Endothelial cell of umbilical vein (primary cell): ENCODE measurements around the gene CUBN. TPM values are rescaled to one million over a fixed set of nuclear protein-coding genes. Genes with fewer than 3 reads are reported as not detected.

Source experiments
- BruUV-seq: library from RNA; stranded (reverse); fragments of 400-500 nt; replicated peaks from 2 replicates; lab custom pipeline; 2021; lab: Mats Ljungman, UMichigan
- CTCF ChIA-PET: fragments of 300-600, 350-600 bp; sonication (Branson Sonifier 250); formaldehyde crosslinking; loops from one replicate; lab custom pipeline; 2021; ENCODE audit warnings: antibody characterized with exemption, inconsistent platforms; lab: Charles Lee
- POLR2A ChIA-PET: fragments of 300-600, 350-600 bp; sonication (Branson Sonifier 250); formaldehyde crosslinking; loops from one replicate; lab custom pipeline; 2021; ENCODE audit warnings: antibody characterized with exemption, inconsistent platforms; lab: Charles Lee
- DNase-seq: peaks from one replicate; pipeline ENCODE4 v3.0.0-alpha.2; 2011; ENCODE audit warnings: low read depth, low spot score
- FAIRE-seq: peaks from 2 replicates; lab custom pipeline; 2011; peaks lifted over from hg19 to GRCh38; lab: Jason Lieb, UNC
- H2AFZ ChIP-seq: 2 replicates; pipeline ENCODE4 v1.6.0; 2012; ENCODE audit warnings: low read depth, low read length, control low read depth, inconsistent platforms
- H3K27ac ChIP-seq: 2 replicates; pipeline ENCODE4 v1.5.1; 2011; ENCODE audit warnings: low read depth, mild to moderate bottlenecking, control low read depth, low read length, moderate library complexity; ENCODE audit not compliant: insufficient read depth
- H3K27me3 ChIP-seq, 2 experiments: 2 replicates each; pipeline versions ENCODE4 v1.6.0 to v1.6.1; 2011; ENCODE audit warnings: low read length in 2 of 2, mixed read lengths in 1 of 2; ENCODE audit not compliant: control insufficient read depth in 2 of 2, insufficient read depth in 2 of 2
- H3K36me3 ChIP-seq, 2 experiments: 2 replicates in 1 of 2; 3 replicates in 1 of 2; pipeline ENCODE4 v1.5.1; 2011; ENCODE audit warnings: low read length in 2 of 2, mild to moderate bottlenecking in 1 of 2, moderate library complexity in 1 of 2; ENCODE audit not compliant: control insufficient read depth in 2 of 2, insufficient read depth in 2 of 2; ENCODE audit errors: extremely low read depth in 1 of 2
- H3K4me1 ChIP-seq: 3 replicates; pipeline ENCODE4 v1.5.1; 2011; ENCODE audit warnings: mild to moderate bottlenecking, low read length; ENCODE audit not compliant: control insufficient read depth, insufficient read depth; ENCODE audit errors: extremely low read depth
- H3K4me2 ChIP-seq: 2 replicates; pipeline ENCODE4 v1.6.1; 2011; ENCODE audit warnings: low read length, control low read depth, mixed read lengths; ENCODE audit not compliant: insufficient read depth
- H3K4me3 ChIP-seq, 3 experiments: fragments of 200-600 bp in 1 of 3; sonication (generic), shearing (Covaris generic) in 1 of 3; replicated peaks in 1 of 3; 2 replicates each; pipeline ENCODE4 v1.5.1; 2011 to 2016; ENCODE audit warnings: control low read depth in 3 of 3, low read length in 3 of 3, mild to moderate bottlenecking in 2 of 3, inconsistent platforms in 1 of 3, low read depth in 1 of 3, moderate library complexity in 1 of 3; ENCODE audit not compliant: insufficient read depth in 1 of 3
- H3K79me2 ChIP-seq: 2 replicates; pipeline ENCODE4 v1.6.0; 2012; ENCODE audit warnings: low read length, inconsistent platforms; ENCODE audit not compliant: control insufficient read depth, insufficient read depth
- H3K9ac ChIP-seq: replicated peaks from 2 replicates; pipeline ENCODE3; 2011; ENCODE audit warnings: low read length, control low read depth; ENCODE audit not compliant: insufficient read depth; ENCODE audit errors: extremely low read depth
- H3K9me1 ChIP-seq: replicated peaks from 3 replicates; pipeline ENCODE4 v1.6.0; 2011; ENCODE audit warnings: mild to moderate bottlenecking, low read length; ENCODE audit not compliant: control insufficient read depth, insufficient read depth; ENCODE audit errors: extremely low read depth
- H3K9me3 ChIP-seq: replicated peaks from 2 replicates; pipeline ENCODE4 v1.5.1; 2012; ENCODE audit warnings: low read length, inconsistent platforms; ENCODE audit not compliant: control insufficient read depth, insufficient read depth
- H4K20me1 ChIP-seq: replicated peaks from 2 replicates; pipeline ENCODE3; 2011; ENCODE audit warnings: mild to moderate bottlenecking, low read length; ENCODE audit not compliant: control insufficient read depth, insufficient read depth; ENCODE audit errors: extremely low read depth
- CTCF ChIP-seq, 2 donors: IDR thresholded peaks; 1 replicate in 1 of 2; 2 replicates in 1 of 2; pipeline ENCODE4 v1.5.1; 2011; ENCODE audit warnings: low read length in 2 of 2, mild to moderate bottlenecking in 2 of 2, moderate library complexity in 2 of 2, control low read depth in 1 of 2, inconsistent platforms in 1 of 2, low read depth in 1 of 2; ENCODE audit not compliant: insufficient read depth in 1 of 2; ENCODE audit errors: extremely low read depth in 1 of 2
- EZH2 ChIP-seq: IDR thresholded peaks from 2 replicates; pipeline ENCODE4 v1.6.1; 2012; ENCODE audit warnings: borderline replicate concordance, low read depth, mild to moderate bottlenecking, moderate library complexity, low read length, inconsistent platforms; ENCODE audit not compliant: severe bottlenecking
- FOS ChIP-seq: IDR thresholded peaks from 2 replicates; pipeline ENCODE4 v1.6.1; 2011; ENCODE audit warnings: mild to moderate bottlenecking, low read length, moderate library complexity, borderline replicate concordance; ENCODE audit not compliant: insufficient read depth
- GATA2 ChIP-seq: IDR thresholded peaks from 2 replicates; pipeline ENCODE4 v1.7.0; 2011; ENCODE audit warnings: low read depth, mild to moderate bottlenecking, moderate library complexity, mixed read lengths, low read length; ENCODE audit not compliant: insufficient read length, insufficient read depth
- JUN ChIP-seq: IDR thresholded peaks from 2 replicates; pipeline ENCODE4 v1.6.1; 2011; ENCODE audit warnings: borderline replicate concordance, low read depth; ENCODE audit not compliant: insufficient read length, insufficient read depth
- MAX ChIP-seq: IDR thresholded peaks from 2 replicates; pipeline ENCODE4 v1.6.1; 2011; ENCODE audit not compliant: insufficient read depth, insufficient read length
- MYC ChIP-seq: IDR thresholded peaks from one replicate; pipeline ENCODE4 v1.6.1; 2011; ENCODE audit warnings: mild to moderate bottlenecking, low read depth, low read length
- POLR2A ChIP-seq: IDR thresholded peaks from 2 replicates; pipeline ENCODE4 v1.6.1; 2012; ENCODE audit warnings: low read depth, mild to moderate bottlenecking, control low read depth, low read length
- POLR2AphosphoS5 ChIP-seq: IDR thresholded peaks from 2 replicates; pipeline ENCODE4 v1.6.1; 2012; ENCODE audit warnings: low read depth, mild to moderate bottlenecking, control low read depth, low read length, moderate library complexity; ENCODE audit not compliant: insufficient read depth
- dilution Hi-C: fragments of 300-500 bp; cut with MboI; formaldehyde crosslinking; loops from one replicate; pipeline ENCODE4 v1.15.0; 2019; ENCODE audit warnings: low sequenced_read_pairs; ENCODE audit not compliant: extremely low pct_ligation_motif_present
- intact Hi-C: fragments of 100-400 bp; cut with micrococcal nuclease; formaldehyde crosslinking; loops from one replicate; pipeline ENCODE4 v1.10.0; 2022
- polyA plus RNA-seq, 4 experiments: library from polyadenylated mRNA; depleted of rRNA in 3 of 4; stranded (reverse) in 3 of 4; unstranded in 1 of 4; fragments of >200 nt; gene quantifications; 2 replicates each; pipeline versions ENCODE4 v1.2.1 to v1.2.3, GENCODE V29; 2011 to 2012; ENCODE audit warnings: missing spikeins in 1 of 4
- total RNA-seq: library from RNA; stranded (reverse); gene quantifications from 2 replicates; pipeline ENCODE4 v1.2.3, GENCODE V29; 2021

Gene CUBN
- total and polyA plus RNA-seq, 2 donors (not counting 3 experiments of a cell fraction or from before 2014, with no cell fraction given): 2.7 to 4.6 TPM

- H3K36me3 ChIP-seq: no peaks in the 10 kb centered on the region
- no peaks in the 10 kb centered on the region for H3K27me3 ChIP-seq
- dilution Hi-C loops (no loop called here), intact Hi-C loops (no loop called here)
- no peaks in the 10 kb centered on the region for H3K9me3 ChIP-seq
- ChIA-PET CTCF (interaction anchor here (1.0 kb wide), 1 partner anchor 183 kb away, joined by 3 read pairs; no protein-coding TSS in a partner anchor), POLR2A (no interaction called here)
- no peak overlapping the region for H3K27ac ChIP-seq
- no peaks in the 10 kb centered on the region for H4K20me1 ChIP-seq
- H3K9ac ChIP-seq: no peak overlapping the region
- no peak for DNase-seq
- H3K4me1 ChIP-seq: peaks cover 9% of the 10 kb centered on the region
- no peak overlapping the region for H3K4me3 ChIP-seq
- BruUV-seq: no TSS peak
- H2AFZ ChIP-seq: no peak overlapping the region
- TF ChIP-seq EZH2 (no peak), JUN (no peak), MYC (no peak)
- H3K4me2 ChIP-seq: no peak overlapping the region
- peak; percentile 54 for FAIRE-seq
- H3K79me2 ChIP-seq: no peaks in the 10 kb centered on the region
- no peaks in the 10 kb centered on the region for H3K9me1 ChIP-seq
These were observed 94.2 kb downstream of the CUBN start for GRCh38 chr10:17035446-17035845.

GRCh38 chr10:17033529-17034260 is 95.9 kb downstream of the CUBN start:
- no peaks in the 10 kb centered on the region for H3K36me3 ChIP-seq
- no peak overlapping the region for H3K9ac ChIP-seq
- H3K4me1 ChIP-seq: peaks cover 26% of the 10 kb centered on the region
- dilution Hi-C loops: no loop called here
- H2AFZ ChIP-seq: no peak overlapping the region
- H4K20me1 ChIP-seq: no peaks in the 10 kb centered on the region
- H3K27me3 ChIP-seq: no peaks in the 10 kb centered on the region
- no peak overlapping the region for H3K27ac ChIP-seq
- no peaks in the 10 kb centered on the region for H3K9me3 ChIP-seq
- POLR2A ChIA-PET: no interaction called here
- H3K4me2 ChIP-seq: no peak overlapping the region
- no peak for FAIRE-seq
- CTCF ChIA-PET: no interaction called here
- H3K4me3 ChIP-seq: no peak overlapping the region
- no TSS peak for BruUV-seq
- TF ChIP-seq GATA2 (no peak), MYC (no peak), MAX (no peak), POLR2A (no peak), JUN (no peak), FOS (no peak), CTCF (IDR thresholded peaks at IDR 0.05; ENCODE audit: extremely low read depth in 1 of 2, insufficient read depth in 1 of 2, low read depth in 1 of 2, low read length in 2 of 2) (no peak), EZH2 (no peak), POLR2AphosphoS5 (no peak)
- no peaks in the 10 kb centered on the region for H3K79me2 ChIP-seq
- intact Hi-C loops: no loop called here
- H3K9me1 ChIP-seq: no peaks in the 10 kb centered on the region
- no peak for DNase-seq
